SK-N-MC (cell line): Measurements from ENCODE around the gene IL17C.

Source experiments
- DNase-seq: peaks from one replicate; pipeline ENCODE4 v3.0.0-alpha.2; 2011; ENCODE audit warnings: low read depth, low spot score
- H3K27ac ChIP-seq: fragments of 200-600 bp; sonication (generic); 2 replicates; pipeline ENCODE4 v1.5.1; 2016; ENCODE audit warnings: mixed run types
- H3K36me3 ChIP-seq: fragments of 200-600 bp; sonication (generic); 2 replicates; pipeline ENCODE4 v1.6.1; 2017; ENCODE audit warnings: antibody characterized with exemption, low read length, mixed read lengths; ENCODE audit not compliant: insufficient read depth
- H3K4me3 ChIP-seq: fragments of 200-600 bp; sonication (generic); 2 replicates; pipeline ENCODE4 v1.5.1; 2016
- H3K9ac ChIP-seq: fragments of 200-600 bp; sonication (generic); 2 replicates; pipeline ENCODE4 v1.8.0; 2017; ENCODE audit warnings: mixed run types, mixed read lengths; ENCODE audit not compliant: insufficient read length
- H3K9me3 ChIP-seq: fragments of 200-600 bp; sonication (generic); 2 replicates; pipeline ENCODE4 v1.6.1; 2017; ENCODE audit warnings: low read depth, mild to moderate bottlenecking, antibody characterized with exemption, low read length, moderate library complexity, mixed read lengths
- EZH2 ChIP-seq: fragments of 200-600 bp; sonication (generic); IDR thresholded peaks from one replicate; pipeline ENCODE4 v1.6.1; 2017; ENCODE audit warnings: antibody characterized with exemption
- FOXP2 ChIP-seq: optimal IDR thresholded peaks from 2 replicates; pipeline ENCODE3; 2011; ENCODE audit warnings: mild to moderate bottlenecking, moderate library complexity; ENCODE audit not compliant: insufficient read depth; ENCODE audit errors: extremely low read length, control extremely low read depth
- POLR2AphosphoS5 ChIP-seq: IDR thresholded peaks from 2 replicates; pipeline ENCODE4 v1.6.1; 2012; ENCODE audit warnings: mild to moderate bottlenecking, low read depth, low read length, borderline replicate concordance

Gene IL17C

DNA sequence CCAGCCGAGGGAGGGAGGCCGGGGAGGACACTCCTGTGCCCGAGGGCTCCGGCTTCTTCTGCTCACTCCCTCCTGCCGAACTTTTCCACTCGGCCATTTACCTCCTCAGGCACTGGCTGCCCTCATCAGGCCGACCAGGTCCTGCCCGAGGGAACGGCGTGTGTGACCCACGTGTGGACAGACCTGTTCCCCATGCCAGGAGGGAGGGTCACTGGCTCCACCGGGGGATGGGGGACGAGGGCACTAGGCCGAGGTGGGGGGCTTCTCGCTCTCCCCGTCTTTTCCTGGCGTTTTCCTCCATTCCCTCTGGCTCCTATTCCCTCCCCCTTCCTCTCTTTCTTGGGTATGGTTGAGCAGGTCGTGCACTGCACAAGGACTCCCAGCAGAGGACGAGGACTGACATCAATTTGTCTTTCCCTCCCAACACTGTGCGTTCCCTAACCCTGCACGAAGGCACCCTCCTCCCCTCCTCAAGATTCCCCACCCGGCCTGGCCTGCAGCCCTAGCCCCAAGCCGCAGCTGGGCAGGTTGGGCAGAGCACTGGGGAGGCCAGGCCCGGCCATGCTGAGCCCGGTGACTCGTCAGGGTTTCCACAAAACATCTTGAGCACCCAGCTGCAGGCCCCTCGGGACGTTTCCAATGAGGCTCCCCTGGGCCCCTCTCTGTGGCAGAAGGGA, 3.2 kb upstream of the IL17C start:
- H3K4me3 ChIP-seq: no peak overlapping the region
- DNase-seq: no peak
- TF ChIP-seq EZH2 (no peak), FOXP2 (no peak), POLR2AphosphoS5 (no peak)
- no peak overlapping the region for H3K27ac ChIP-seq
- H3K36me3 ChIP-seq: no peaks in the 10 kb centered on the region
- no peak overlapping the region for H3K9ac ChIP-seq
- no peaks in the 10 kb centered on the region for H3K9me3 ChIP-seq

DNA sequence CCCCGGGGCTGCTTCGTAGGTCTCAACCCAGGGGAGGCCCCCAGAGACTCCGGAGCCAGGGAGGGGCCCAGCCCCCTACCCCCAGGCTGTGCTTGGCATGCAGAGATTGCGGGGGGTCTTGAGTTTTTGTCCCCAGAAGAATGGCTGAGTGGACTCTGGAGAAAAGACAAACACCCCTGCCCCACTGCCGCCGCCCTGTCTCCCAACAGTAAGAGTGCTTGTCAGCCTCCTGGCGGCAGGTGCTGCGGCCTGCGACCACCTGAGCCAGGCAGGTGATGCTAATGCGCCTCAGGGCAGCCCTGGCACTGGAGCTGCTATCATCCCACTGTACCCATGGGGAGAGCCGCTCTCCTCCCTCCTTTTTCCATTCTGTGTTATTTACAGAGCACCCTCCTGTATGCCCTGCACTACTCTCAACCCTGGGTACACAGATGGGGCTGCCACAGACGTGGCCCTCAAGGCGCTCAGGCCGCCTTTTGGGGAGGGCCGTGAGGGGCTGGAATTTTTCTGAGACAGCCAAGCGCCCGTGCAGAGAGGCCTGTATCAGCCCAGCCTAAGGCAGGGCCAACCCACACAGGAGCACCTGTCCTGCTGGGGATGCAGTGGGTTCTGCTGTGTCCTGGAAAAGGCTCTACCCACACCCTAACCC, 2.6 kb upstream of the IL17C start:
- Histone ChIP-seq H3K9me3 (no peaks in the 10 kb centered on the region), H3K27ac (no peak overlapping the region), H3K9ac (no peak overlapping the region), H3K36me3 (no peaks in the 10 kb centered on the region), H3K4me3 (no peak overlapping the region)
- DNase-seq: no peak
- TF ChIP-seq POLR2AphosphoS5: no peak
- no peak for TF ChIP-seq EZH2
- no peak for TF ChIP-seq FOXP2

DNA sequence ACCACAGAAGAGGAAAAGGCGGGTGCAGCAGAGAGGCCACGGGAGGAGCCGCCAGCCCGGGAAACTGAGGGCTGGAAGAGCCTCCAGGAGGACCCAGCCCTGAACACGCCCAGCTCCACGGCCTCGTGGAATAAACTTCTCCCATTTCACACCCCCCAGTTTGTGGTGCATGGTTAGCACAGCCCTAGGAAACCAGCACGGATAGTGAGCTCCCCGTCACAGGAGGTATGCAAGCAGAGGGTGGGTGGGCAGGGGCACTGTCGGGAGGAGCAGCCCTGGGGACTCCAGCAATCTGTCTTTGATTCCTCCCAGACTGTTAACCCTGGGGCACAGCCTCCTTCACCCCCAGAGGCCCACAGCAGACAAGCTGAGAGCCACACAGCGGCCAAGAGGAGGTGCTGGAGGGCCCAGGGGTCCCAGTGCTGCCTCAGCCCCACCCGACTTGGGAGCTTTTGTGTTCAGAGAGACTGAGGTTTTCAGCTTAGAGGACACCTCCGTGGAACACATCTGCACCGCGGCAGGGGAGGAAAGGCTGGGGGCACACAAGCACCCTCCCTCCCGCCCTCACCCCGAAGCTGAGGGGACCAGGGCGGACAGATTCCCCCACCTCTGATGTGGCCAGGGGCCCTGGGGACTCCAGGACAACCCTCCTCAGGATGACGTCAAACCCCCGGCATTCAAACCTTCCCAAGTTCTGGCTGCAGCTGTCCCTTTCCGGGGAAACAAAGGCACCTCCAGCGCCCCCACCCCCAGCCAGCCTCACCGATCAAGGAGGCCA, 1.7 kb upstream of the IL17C start:
- Histone ChIP-seq H3K9me3 (no peaks in the 10 kb centered on the region), H3K4me3 (no peak overlapping the region), H3K27ac (no peak overlapping the region), H3K9ac (no peak overlapping the region), H3K36me3 (no peaks in the 10 kb centered on the region)
- no peak for DNase-seq
- TF ChIP-seq FOXP2 (no peak), EZH2 (no peak), POLR2AphosphoS5 (no peak)

DNA sequence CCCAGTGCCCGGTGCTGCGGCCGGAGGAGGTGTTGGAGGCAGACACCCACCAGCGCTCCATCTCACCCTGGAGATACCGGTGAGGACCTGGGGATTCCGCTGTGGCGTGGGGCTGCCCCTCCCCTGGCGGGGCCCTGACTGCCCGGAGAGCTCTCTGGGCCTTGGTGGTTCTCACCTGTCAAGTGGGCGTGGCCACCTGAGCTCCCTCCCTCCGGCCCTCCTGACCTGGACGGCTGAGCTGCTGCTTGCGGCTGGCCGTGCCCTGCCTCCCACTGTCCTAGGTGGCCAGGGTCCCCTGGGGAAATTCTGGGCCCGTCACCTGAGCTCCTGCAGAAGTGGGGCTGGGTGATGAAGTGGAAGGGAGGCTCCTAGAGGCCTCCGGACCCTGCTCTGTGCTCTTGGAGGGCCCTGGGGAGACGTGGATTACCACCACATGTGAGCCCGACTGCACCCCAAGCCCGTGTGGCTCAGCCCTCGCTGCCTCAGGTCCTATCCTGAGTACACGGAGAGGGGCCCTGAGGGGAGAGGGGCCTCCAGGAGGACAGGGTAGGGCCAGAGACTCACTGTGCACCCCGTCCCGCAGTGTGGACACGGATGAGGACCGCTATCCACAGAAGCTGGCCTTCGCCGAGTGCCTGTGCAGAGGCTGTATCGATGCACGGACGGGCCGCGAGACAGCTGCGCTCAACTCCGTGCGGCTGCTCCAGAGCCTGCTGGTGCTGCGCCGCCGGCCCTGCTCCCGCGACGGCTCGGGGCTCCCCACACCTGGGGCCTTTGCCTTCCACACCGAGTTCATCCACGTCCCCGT, 1.1 kb downstream of the IL17C start:
- Histone ChIP-seq H3K9ac (no peak overlapping the region), H3K4me3 (no peak overlapping the region), H3K36me3 (no peaks in the 10 kb centered on the region), H3K27ac (no peak overlapping the region), H3K9me3 (no peaks in the 10 kb centered on the region)
- DNase-seq: no peak
- TF ChIP-seq EZH2 (no peak), POLR2AphosphoS5 (no peak), FOXP2 (no peak)

DNA sequence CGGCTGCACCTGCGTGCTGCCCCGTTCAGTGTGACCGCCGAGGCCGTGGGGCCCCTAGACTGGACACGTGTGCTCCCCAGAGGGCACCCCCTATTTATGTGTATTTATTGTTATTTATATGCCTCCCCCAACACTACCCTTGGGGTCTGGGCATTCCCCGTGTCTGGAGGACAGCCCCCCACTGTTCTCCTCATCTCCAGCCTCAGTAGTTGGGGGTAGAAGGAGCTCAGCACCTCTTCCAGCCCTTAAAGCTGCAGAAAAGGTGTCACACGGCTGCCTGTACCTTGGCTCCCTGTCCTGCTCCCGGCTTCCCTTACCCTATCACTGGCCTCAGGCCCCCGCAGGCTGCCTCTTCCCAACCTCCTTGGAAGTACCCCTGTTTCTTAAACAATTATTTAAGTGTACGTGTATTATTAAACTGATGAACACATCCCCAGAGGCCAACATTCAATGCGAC, 1.7 kb downstream of the IL17C start:
- no peaks in the 10 kb centered on the region for H3K9me3 ChIP-seq
- no peak overlapping the region for H3K9ac ChIP-seq
- no peaks in the 10 kb centered on the region for H3K36me3 ChIP-seq
- no peak overlapping the region for H3K27ac ChIP-seq
- TF ChIP-seq POLR2AphosphoS5 (no peak), EZH2 (no peak), FOXP2 (no peak)
- no peak overlapping the region for H3K4me3 ChIP-seq
- DNase-seq: no peak

DNA sequence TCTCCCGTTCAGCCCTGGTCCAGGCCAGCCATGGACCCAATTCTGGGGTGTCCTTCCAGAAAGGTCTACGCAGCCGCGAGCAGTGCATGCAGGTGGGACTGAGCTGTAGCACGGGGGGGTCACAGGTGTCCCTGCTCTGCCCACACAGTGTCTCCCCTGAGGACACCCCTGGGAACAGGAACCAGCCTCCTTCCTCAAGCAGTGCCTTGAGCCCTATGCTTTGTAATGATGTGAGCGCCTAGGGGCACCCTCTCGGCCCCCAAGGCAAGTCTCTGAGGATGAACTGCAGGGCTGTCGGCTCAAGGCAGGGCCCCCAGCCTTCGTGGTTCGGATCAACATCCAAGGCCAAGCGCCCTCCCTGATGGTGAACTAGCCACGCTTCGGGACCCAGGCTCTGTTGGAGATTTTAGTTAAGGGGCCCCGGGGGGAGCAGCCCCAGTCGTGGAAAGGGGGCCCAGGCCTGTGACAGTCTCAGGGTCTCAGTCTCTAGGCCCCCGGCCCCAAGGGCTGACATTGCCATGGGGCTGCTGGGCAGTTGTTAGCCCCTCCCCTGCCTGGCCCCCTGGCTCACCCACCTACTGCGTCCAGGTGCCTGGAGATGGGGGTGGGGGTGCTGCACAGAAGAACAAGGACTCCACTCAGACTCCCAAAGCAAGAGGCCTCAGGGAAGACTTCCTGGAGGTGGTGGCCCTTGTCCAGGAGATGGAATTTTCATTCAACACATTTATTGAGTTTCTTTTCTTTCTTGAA, 2.3 kb downstream of the IL17C start:
- no peak for TF ChIP-seq EZH2
- TF ChIP-seq FOXP2: no peak
- no peak for TF ChIP-seq POLR2AphosphoS5
- no peak for DNase-seq
- Histone ChIP-seq H3K9ac (no peak overlapping the region), H3K9me3 (no peaks in the 10 kb centered on the region), H3K4me3 (no peak overlapping the region), H3K36me3 (no peaks in the 10 kb centered on the region), H3K27ac (no peak overlapping the region)

DNA sequence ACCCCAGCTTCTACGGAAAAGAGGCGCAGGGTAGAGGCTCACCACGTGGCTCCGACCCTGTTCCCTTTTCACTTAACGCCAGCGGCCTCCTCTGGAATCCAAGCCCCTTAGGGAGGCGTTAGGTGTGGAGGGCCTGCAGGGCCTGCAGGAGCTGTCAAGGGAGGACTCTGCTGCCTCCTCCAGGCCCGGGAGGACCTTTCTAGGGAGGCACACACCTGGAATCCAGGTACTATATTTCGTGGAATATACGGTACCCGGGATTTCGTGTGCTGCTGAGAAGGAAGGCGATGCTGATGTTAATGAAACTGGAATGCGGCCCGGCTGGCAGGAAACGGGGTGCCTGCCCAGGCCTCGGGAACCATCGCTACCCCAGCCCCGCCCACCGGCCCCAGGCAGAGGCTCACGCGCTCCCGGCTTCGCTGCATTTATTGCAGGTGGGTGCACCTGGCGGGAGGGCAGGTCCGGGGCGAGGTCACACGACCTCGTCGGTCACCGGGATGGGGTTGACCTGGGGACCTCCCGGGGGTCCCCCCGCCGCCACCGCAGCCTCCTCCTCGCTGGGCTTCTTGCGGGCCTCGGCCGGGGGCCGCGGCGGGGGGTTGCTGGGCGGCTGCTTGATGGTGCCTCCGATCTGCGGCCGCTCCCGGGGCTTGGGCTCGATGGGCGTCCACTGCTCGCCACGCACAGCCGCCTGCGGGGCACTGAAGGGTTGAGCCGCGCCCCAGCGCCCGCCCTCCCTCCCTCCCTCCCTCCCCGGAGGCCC, 4.7 kb downstream of the IL17C start:
- H3K36me3 ChIP-seq: no peaks in the 10 kb centered on the region
- H3K4me3 ChIP-seq: no peak overlapping the region
- H3K9ac ChIP-seq: no peak overlapping the region
- DNase-seq: no peak
- TF ChIP-seq POLR2AphosphoS5 (no peak), EZH2 (no peak), FOXP2 (no peak)
- no peaks in the 10 kb centered on the region for H3K9me3 ChIP-seq
- H3K27ac ChIP-seq: no peak overlapping the region
